A673 (cell line): Measurements from ENCODE around the gene MYO1D.

ENCODE experiments used
- CTCF ChIP-seq: fragments of 300-800, 200-600 bp; sonication (generic); conservative IDR thresholded peaks from 2 replicates; pipeline ENCODE4 v1.5.1; 2017; ENCODE audit warnings: low read depth, mild to moderate bottlenecking, antibody characterized with exemption, low read length, moderate library complexity, mixed read lengths
- EZH2 ChIP-seq: fragments of 200-600 bp; sonication (generic); IDR thresholded peaks from 2 replicates; pipeline ENCODE4 v1.6.1; 2017; ENCODE audit warnings: borderline replicate concordance, low read depth, mild to moderate bottlenecking, mixed read lengths, antibody characterized with exemption, low read length; ENCODE audit not compliant: poor library complexity, severe bottlenecking

- no peak for TF ChIP-seq CTCF
- TF ChIP-seq EZH2 = no peak
Measured at GRCh38 chr17:32926183-32926582, 49.3 kb upstream of the MYO1D start.
